Effector CD4-positive, alpha-beta T cell (primary cell): Measurements from ENCODE around the gene PRTFDC1.
"Not testable (repeated sequence)": the region's sequence is repeated elsewhere in the genome, so short reads cannot be mapped to it uniquely, and the experiment has no call there.

Experiments
- DNase-seq: peaks from one replicate; pipeline ENCODE4 v3.0.0-alpha.2; 2020

The PRTFDC1 gene

DNA sequence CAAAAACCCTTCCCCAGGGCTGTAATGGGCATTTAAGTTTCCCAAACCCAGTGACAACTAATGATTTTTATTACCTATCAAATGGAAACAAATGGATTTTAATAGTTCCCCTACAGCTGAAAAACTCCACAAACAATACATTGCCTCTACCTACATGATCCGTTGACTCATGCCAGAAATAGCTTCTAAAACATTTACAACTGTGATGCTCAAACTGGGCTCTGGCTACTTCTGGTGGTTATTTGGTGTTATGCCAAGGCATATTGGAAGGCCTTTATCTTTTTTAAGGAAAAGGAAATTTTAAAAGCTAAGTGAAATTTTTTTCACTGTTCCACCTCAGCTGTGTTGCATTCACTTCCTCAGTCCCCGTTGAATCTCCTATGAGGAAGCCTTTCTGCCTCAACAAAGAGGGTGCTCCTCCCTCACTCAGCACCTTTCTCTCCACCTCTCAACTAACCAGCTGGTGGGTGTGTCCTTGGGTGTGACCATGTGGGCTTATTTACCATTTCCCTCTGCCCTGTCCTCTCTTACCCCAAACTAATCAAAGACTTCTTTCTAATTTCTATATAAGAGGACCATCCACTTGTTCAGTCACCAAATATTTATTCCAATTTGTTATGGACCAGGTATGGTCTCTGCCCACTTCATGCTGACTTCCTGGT is 82.9 kb downstream of the PRTFDC1 start:
- no peak for DNase-seq

GRCh38 chr10:24866604-24867583 is 85.5 kb downstream of the PRTFDC1 start:
- DNase-seq = no peak

DNA sequence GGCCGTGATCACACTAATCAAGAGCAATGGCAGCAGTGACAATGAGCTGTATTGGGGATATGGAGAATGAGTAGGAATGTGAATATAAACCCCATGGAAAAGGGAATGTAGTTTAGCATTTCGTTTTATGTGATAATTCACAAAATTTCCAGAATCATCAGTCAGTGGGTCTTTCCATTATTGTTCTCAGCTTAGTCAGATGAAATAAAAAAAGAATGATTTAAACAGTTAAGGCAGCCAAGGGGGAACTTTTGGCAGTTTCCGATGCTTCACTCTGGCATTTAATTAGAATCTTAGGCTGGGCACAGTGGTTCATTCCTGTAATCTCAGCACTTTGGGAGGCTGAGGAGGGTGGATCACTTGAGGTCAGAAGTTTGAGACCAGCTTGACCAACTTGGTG is 86.6 kb downstream of the PRTFDC1 start:
- no peak for DNase-seq

DNA sequence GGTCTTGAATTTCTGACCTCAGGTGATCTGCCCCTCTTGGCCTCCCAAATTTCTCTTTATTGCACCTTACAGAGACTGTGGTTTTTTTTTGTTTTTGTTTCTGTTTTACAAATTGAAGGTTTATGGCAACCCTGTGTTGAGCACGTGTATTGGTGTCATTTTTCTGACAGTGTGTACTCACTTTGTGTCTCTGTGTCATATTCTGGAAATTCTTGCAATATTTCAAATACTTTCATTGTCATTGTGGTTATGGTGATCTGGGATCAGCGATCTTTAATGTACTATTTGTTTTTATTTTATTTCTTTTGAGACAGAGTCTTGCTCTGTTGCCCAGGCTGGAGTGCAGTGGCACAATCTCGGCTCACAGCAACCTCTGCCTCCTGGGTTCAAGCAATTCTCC is 89.8 kb downstream of the PRTFDC1 start:
- no peak for DNase-seq

DNA sequence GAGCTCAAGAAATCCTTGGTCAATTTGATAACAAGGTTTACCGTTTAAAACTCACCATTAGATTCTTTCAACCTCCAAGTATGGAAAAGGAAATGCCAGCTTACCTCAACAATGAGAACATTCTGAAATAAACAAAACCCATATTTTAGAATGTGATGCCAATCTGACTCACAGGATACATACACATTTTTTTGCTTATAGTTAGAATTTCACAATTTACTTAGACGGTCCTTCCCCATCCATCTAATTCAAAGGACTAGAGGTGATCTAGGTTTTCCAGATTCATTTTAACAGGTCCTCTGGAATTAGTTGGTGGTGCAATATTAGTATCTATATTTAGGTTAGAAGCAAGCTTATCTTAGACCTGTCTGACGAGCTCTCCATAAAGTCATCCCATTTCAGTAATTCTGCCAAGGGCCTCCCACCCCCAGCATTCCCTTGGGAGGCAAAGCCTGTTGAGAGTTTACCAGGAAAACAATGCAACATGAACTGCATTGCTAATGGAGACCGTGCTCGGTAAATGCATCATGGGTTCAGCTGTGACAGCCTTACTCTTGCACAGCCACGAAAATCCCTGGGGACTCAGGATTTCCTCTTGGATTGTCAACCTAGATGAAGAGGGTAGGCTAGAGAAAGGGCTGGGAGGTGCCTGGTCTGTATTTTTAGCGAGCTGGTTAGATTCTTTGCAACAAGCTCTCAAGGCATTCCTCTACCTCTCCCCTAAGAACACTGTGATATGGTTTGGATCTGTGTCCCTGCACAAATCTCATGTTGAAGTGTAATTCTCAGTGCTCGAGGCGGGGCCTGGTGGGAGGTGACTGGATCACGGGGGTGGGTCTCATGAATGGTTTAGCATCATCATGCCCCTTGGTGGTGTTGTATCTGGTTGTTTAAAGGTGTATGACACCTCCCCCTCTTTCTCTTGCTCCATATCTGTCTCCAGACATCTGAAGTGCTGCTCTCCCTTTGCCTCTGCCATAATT is 93.8 kb downstream of the PRTFDC1 start:
- DNase-seq = no peak

DNA sequence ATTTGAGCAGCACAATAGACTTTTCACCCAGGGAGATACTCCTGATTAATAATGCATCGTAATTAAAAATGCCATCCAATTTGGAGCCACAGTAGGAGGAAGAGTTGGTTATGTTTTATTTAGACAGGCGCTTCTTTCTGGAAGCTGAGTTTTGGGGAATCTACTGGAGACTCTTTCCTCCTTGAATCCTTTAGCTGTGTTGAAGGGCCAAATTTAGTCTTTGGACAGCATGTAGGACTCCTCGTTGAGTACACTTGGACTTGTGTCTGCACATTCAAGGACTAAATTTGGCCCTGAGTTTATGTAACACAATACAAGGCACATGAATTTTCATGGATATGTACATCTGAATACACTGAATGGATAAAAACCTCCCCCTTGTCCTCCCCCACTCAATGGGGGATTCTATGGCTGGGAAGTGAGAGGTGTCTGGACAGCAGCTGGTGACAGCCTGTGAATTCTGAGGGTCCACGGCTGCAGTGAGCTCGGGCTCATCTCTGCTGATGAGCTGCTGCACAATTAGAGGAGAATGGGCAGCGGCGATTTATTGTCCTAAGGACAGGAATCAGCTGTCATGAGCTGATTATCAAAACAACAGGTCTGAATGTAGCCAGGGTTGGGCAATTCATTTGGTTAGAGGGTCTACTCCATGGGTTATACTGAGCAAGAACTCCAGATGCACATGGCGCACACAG is 95.2 kb downstream of the PRTFDC1 start:
- DNase-seq = no peak

DNA sequence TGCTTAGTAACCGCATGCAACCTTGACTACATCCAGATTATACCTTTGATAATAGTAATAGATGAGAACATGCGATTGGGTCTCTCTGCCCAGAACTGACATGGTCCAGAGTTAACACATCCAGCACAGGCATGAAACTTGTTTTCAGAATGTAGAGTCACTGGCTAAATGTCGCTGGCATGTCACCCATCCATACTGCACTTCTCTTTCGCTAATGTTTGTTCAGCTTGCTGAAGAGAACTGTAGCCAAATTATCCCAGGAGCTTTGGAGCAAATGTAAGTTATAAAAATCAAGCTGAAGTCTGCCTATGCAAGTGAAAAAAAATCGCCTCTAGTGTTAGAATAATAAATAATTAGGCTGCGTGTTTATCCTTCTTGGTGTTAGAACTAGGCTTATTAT is 98.2 kb downstream of the PRTFDC1 start:
- no peak for DNase-seq

GRCh38 chr10:24853661-24854060 is 98.7 kb downstream of the PRTFDC1 start:
- DNase-seq = no peak

- DNase-seq = no peak
Measured at GRCh38 chr10:24851629-24852028, 100.8 kb downstream of the PRTFDC1 start.

- DNase-seq = no peak
Measured at GRCh38 chr10:24850727-24851296, 101.6 kb downstream of the PRTFDC1 start.

- no peak for DNase-seq
Measured at GRCh38 chr10:24849501-24850299, 102.7 kb downstream of the PRTFDC1 start.

- DNase-seq = no peak
Measured at GRCh38 chr10:24849051-24849450, 103.4 kb downstream of the PRTFDC1 start.

DNA sequence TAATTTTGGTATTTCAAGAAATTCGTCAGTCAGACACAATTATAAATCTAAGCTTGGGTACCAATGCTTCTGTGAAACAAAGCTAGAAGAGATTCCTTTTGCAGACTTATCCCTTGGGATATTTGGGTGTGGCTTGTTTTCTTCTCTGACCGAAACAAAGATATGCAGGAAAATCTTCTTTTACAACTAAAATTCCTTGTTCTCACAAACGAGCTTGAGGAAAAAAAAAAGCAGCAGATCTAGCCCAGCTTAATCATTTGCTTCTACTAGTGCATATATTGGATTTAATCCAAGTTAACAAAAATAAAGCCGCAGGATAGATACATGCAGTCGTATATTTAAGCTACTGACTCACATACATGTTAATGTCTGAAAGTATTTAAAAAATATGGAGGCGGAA is 104.2 kb downstream of the PRTFDC1 start:
- DNase-seq = no peak

GRCh38 chr10:24847112-24848070 is 105.0 kb downstream of the PRTFDC1 start:
- DNase-seq = no peak

- no peak for DNase-seq
Measured at GRCh38 chr10:24844742-24845141, 107.7 kb downstream of the PRTFDC1 start.

DNA sequence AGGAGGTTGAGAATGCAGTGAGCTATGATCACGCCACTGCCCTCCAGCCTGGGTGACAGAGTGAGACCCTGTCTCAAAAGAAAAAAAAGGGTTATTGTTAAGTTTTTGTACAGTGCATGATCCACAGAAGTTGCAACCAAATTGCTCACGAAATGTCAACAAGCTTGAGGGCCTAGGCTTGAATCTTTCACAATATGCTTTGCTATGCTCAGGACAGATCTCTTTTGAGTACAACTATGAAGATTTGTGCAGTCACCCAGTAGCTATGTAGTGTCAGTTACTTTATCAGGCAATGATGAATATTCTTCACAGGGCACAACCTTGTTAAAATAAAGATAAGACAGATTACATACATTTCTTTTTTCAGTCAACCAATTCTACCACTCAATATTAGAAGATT is 109.2 kb downstream of the PRTFDC1 start:
- DNase-seq = no peak

DNA sequence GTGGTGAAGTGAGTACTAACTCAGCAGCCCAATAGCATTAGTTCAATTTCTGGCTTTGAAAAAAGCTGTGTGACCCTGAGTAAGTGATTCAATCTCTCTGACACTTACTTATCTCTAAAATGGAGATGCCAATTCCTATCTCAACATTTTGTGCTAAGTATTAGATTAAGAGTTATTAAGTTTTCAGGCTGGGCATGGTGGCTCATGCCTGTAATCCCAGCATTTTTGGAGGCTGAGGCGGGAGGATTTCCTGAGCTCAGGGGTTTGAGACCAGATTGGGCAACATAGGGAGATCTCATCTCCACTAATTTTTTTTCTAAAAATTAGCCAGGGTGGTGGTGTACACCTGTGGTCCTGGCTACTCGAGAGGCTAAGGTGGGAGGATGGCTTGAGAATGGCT is 109.5 kb downstream of the PRTFDC1 start:
- no peak for DNase-seq

DNA sequence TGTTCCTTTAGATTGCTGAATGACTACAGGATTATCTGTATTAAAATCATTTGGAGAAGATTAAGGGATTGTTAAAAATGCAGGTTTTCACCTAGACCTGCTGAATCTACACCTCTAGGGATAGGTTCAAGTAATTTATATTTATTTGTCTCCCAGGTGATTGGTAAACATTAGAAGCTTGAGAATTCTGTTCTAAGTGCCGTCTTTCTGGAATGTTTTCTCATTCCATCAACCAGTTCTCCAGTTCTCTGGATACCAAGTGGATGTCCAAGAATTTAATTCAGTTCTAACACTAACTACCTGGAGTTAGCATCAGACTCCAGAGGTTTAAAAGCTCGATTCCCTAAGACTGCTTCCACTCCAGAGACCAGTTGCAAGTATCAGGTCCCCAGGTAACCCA is 110.9 kb downstream of the PRTFDC1 start:
- DNase-seq = no peak

DNA sequence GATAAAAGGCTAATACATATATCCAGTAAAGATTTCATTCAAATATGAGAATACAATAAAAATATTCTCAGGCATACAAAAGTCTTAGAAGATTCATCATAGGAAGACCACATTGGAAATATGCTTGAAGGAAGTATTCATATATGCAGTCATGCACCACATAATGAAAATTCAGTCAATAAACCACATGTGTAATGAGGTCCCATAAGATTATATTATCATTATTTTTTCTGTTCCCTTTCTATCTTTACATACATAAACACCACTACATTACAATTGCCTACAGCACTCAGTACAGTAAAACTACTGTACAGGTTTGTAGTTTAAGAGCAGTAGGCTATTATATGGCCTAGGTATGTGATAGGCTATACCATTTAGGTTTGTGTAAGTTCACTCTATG is 111.6 kb downstream of the PRTFDC1 start:
- DNase-seq = no peak

- not testable (repeated sequence) for DNase-seq
Measured at GRCh38 chr10:24837781-24838180, 114.6 kb downstream of the PRTFDC1 start.
